EL (cell line): ENCODE results near the gene PTMA.
"Not testable (repeated sequence)": the region's sequence is repeated elsewhere in the genome, so short reads cannot be mapped to it uniquely, and the experiment has no call there.

Experiments
- DNase-seq: peaks from one replicate; pipeline ENCODE4 v3.0.0-alpha.2; 2016

PTMA gene

GRCh38 chr2:231701456-231702373 lies 6.6 kb upstream of the PTMA start:
- no peak for DNase-seq

DNA sequence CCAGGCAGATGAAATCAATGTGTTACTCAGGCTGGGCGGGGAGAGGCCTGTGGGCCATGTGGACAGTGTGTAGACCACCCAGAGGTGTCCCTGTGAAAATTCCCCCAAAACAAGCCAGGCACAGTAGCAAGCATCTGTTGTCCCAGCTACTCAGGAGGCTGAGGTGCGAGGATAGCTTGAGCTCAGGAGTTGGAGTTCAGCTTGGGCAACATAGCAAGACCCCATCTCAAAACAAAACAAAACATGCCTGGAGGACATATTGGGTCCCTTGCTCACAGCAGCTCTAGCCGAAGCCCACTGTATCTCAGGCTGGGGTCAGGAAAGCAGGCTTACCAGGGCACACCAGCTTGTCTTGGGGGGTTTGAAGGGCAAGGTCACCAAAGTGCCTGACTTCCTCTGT lies 4.3 kb upstream of the PTMA start:
- no peak for DNase-seq

GRCh38 chr2:231706731-231707624 lies 1.3 kb upstream of the PTMA start:
- peak; percentile 98 for DNase-seq

DNA sequence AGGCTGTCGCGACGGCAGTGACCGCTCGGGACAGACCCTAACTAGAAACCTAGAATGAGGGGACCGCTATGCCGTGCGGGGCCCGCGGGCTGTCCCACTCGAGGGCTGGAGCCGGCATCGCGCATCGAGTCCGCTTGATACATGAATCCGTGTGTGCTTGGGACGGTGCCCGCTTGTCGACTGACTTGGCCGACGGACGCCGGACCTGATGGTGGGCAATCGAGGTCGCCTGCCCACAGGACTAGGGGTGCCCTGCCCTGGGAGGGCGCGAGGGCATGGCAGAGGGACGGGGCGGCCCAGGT lies 749 bp upstream of the PTMA start:
- peak; percentile 54 for DNase-seq

- peak; percentile 31 for DNase-seq
These were observed 679 bp downstream of the PTMA start for GRCh38 chr2:231708773-231709635.

DNA sequence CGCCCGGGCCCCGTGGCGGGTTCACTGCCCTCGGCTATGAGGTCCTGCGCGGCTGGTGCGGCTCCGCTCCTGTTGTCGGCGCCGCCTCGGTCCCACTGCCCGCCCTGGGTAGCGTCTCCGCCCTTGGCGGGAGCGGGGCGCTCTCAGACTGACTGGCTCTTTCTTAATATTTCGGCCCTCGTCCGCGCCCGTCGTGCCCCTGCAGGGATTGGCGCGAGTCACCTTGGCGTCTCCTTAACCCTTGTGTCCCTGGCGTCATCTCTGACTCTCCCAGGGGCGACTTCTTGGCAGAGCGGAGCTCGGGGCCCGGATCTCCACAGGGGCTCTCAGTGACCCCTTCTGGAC lies 1.3 kb downstream of the PTMA start:
- no peak for DNase-seq

DNA sequence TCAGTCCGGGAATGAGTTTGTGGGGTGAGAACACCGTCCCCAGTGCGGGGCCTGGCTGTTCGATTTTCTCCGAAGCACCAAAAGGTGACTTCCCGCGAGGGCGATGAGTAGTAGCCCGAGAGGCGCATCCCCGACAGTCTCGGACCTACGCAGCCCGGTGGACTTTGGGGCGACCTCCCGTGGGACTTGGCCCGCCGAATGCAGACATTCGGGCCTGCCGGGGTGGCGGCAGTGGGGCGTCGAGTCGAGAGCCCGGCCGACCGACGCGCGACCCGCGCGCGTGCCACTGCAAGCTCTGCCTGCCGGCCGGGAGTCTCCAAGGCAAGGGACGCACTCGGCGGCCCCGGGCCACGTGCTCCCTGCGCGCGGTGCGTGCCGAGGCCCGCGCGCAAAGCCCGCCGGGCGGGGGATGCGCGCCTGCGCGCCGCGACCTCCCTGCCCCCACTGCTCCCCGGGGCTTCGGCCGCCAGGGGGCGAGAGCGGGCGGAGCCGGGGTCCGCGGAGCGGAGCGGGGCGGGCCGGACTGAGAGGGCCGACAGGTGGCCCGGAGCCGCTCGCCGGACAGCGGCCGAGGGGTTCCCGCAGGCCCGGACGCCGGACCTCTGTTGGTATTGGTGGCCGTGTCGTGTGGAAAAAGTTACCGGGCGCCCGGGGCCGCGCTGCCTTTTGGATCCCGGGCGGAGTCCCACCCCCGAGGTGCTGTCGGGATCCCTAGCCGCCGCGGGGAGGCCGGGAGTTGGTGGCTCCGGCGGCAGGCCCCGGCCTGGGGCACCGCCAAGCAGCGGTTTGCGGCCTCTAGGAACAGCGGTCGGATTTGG lies 1.9 kb downstream of the PTMA start:
- DNase-seq: peak; percentile 86

GRCh38 chr2:231710799-231711676 lies 2.7 kb downstream of the PTMA start:
- peak; percentile 35 for DNase-seq

DNA sequence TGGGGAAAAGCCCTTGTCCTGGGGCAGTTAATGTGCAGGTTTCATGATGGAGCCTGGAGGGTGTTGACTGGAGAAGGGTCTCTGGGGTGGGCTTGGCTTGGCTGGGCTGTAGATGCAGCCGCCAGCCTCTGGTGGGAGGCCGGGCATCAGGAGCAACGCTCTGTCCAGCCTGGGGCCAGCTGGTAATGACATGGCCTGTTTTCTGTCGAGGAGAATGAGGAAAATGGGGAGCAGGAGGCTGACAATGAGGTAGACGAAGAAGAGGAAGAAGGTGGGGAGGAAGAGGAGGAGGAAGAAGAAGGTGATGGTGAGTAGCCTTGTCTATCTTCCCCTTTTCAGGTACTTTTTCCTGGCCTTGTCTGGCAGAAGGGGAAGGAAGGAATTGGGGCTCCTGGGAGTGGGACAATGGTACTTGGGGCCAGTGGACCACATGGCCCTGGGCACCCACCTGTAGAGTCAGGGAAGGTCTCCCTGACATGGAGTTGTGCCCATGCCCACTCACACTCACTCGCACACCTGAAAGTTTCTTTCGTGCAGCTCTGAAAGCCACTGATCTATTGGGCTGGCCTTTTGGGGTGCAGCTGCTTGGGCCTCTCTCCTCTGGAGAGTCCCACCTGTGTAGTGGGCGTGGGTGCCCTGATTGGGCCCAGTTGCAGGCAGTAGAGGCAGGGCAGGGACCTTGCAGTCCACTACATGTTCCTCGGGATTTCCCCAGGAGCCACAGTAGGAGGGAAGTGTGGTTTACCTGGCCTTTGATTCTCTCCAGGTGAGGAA lies 3.5 kb downstream of the PTMA start:
- no peak for DNase-seq

DNA sequence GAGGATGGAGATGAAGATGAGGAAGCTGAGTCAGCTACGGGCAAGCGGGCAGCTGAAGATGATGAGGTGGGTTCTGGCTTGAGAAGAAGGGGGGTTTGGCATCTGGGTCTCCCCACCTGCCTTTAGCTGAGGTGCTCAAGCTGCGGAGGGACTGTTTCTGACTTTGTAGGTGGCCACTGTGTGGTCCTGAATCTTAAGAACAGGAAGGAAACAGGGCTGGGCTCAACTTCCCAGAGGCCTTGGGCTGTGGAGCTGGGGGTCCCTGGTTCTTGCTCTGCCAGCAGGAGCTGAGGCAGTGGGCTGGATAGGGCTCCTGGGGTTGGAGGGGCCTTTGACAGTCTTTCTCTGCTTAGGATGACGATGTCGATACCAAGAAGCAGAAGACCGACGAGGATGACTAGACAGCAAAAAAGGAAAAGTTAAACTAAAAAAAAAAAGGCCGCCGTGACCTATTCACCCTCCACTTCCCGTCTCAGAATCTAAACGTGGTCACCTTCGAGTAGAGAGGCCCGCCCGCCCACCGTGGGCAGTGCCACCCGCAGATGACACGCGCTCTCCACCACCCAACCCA lies 4.2 kb downstream of the PTMA start:
- not testable (repeated sequence) for DNase-seq

- not testable (repeated sequence) for DNase-seq
These were observed 5.0 kb downstream of the PTMA start for GRCh38 chr2:231713406-231713729.

- DNase-seq: peak; percentile 89
These were observed 5.7 kb downstream of the PTMA start for GRCh38 chr2:231713730-231714638.

GRCh38 chr2:231714639-231715498 lies 6.5 kb downstream of the PTMA start:
- peak; percentile 59 for DNase-seq

- no peak for DNase-seq
These were observed 7.1 kb downstream of the PTMA start for GRCh38 chr2:231715499-231715837.

DNA sequence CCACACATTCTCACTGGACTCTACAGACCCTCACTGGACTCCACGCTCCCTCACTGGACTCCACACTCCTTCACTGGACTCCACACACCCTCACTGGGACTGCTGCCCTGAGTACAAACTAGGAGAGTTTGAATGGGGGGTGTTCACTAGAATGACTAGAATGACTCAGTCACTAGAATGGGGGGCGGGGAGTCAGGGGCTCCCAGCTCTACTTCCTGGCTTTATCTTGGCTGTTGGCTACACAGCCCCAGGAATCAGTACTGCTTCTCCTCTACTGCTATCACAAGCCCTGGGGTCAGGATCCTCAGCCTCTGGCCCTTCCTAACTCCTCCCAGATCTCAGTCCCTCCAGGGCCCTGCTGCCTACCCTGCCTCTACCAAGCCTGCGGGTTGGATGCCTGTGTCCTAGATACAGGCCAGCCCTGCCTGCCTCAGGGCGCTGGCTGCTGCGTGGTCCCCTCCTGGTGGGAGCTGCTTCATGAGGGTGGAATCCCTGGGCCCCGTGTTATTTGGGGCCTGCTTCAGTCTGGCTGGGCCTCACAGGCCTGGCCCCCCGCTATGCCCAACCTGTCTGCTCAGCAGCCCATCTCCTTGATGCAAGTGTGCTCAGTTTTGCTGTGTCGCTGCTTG lies 7.8 kb downstream of the PTMA start:
- peak; percentile 65 for DNase-seq

DNA sequence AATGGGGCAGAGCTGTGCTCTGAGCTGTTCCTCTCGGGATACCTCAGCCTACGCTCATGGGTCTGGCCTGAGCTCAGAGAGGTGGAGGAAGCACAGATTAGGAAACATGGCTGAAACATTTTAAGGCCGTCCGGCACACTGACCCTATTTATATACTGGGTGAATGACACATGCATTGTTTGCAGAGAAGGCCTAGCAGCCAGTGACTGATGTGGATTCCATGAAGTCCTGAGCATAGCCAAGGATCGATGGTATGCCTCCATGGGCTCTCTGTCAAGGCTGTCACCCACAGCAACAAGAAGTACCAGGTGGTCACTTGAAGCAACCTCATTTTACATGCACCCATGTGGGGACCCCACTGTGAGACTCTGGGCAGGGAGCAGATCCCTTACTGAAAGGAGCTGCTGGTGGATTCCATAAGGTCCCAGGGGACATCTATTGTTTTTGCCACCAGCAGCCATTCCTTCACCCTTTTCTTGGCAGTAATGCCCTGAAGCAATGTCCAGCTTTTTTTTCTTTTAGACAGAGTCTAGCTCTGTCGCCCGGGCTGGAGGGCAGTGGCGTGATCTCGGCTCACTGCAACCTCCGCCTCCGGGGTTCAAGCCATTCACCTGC lies 8.4 kb downstream of the PTMA start:
- DNase-seq: peak; percentile 50
